ENCODE results near the gene MYLK.

DNA sequence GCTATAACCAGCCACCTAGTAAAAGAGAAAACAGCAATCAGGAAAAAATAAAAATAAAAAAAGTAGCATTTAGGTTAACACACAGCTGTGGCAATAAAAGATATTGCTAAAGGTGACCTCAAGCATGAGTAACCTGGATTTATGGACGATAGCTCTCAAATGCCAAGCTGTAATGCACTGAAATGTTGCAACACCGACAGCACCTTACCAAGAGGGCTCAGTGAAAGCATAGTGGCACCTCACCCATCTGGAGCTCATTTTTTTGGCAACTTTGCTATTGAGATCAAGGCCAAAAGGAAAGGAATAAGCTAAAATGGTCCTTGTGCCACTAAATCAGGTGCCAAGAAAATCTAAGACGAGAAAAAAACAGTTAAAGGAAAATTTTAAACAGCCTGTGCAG lies 301.8 kb downstream of the MYLK start:
- TF ChIP-seq POLR2A (IDR thresholded peaks at IDR 0.05): no peak
- TF ChIP-seq, protein P1, sequence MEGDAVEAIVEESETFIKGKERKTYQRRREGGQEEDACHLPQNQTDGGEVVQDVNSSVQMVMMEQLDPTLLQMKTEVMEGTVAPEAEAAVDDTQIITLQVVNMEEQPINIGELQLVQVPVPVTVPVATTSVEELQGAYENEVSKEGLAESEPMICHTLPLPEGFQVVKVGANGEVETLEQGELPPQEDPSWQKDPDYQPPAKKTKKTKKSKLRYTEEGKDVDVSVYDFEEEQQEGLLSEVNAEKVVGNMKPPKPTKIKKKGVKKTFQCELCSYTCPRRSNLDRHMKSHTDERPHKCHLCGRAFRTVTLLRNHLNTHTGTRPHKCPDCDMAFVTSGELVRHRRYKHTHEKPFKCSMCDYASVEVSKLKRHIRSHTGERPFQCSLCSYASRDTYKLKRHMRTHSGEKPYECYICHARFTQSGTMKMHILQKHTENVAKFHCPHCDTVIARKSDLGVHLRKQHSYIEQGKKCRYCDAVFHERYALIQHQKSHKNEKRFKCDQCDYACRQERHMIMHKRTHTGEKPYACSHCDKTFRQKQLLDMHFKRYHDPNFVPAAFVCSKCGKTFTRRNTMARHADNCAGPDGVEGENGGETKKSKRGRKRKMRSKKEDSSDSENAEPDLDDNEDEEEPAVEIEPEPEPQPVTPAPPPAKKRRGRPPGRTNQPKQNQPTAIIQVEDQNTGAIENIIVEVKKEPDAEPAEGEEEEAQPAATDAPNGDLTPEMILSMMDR (IDR thresholded peaks at IDR 0.05): no peak
